NB4 (cell line): Measurements from ENCODE around the gene DPP10.
A peak's percentile ranks its signal among the peaks of the same experiment; 100 is the strongest.

Source experiments
- DNase-seq: peaks from one replicate; pipeline ENCODE4 v3.0.0; 2010; ENCODE audit warnings: low read depth
- H3K4me3 ChIP-seq: one replicate; pipeline ENCODE4 v1.5.1; 2011; ENCODE audit warnings: mild to moderate bottlenecking, low read depth, low read length, moderate library complexity
- MYC ChIP-seq: IDR thresholded peaks from 2 replicates; pipeline ENCODE4 v1.6.1; 2011; ENCODE audit warnings: low read depth, low read length
- POLR2A ChIP-seq: IDR thresholded peaks from 2 replicates; pipeline ENCODE4 v1.6.1; 2011; ENCODE audit warnings: mild to moderate bottlenecking; ENCODE audit not compliant: insufficient read length; ENCODE audit errors: extremely low read depth
- TF ChIP-seq, protein P1 (sequence below): IDR thresholded peaks from one replicate; pipeline ENCODE4 v1.5.1; 2012; ENCODE audit warnings: low read depth, low read length
- TF ChIP-seq, protein P2 (sequence below): IDR thresholded peaks from 2 replicates; pipeline ENCODE4 v1.6.1; 2011; ENCODE audit warnings: low read depth, low read length

DPP10 gene

GRCh38 chr2:114548151-114548550 is 105.7 kb downstream of the DPP10 start:
- TF ChIP-seq POLR2A (no peak), MYC (no peak)
- TF ChIP-seq, protein P1, sequence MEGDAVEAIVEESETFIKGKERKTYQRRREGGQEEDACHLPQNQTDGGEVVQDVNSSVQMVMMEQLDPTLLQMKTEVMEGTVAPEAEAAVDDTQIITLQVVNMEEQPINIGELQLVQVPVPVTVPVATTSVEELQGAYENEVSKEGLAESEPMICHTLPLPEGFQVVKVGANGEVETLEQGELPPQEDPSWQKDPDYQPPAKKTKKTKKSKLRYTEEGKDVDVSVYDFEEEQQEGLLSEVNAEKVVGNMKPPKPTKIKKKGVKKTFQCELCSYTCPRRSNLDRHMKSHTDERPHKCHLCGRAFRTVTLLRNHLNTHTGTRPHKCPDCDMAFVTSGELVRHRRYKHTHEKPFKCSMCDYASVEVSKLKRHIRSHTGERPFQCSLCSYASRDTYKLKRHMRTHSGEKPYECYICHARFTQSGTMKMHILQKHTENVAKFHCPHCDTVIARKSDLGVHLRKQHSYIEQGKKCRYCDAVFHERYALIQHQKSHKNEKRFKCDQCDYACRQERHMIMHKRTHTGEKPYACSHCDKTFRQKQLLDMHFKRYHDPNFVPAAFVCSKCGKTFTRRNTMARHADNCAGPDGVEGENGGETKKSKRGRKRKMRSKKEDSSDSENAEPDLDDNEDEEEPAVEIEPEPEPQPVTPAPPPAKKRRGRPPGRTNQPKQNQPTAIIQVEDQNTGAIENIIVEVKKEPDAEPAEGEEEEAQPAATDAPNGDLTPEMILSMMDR, result no peak
- TF ChIP-seq, protein P2, sequence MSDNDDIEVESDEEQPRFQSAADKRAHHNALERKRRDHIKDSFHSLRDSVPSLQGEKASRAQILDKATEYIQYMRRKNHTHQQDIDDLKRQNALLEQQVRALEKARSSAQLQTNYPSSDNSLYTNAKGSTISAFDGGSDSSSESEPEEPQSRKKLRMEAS, result no peak

DNA sequence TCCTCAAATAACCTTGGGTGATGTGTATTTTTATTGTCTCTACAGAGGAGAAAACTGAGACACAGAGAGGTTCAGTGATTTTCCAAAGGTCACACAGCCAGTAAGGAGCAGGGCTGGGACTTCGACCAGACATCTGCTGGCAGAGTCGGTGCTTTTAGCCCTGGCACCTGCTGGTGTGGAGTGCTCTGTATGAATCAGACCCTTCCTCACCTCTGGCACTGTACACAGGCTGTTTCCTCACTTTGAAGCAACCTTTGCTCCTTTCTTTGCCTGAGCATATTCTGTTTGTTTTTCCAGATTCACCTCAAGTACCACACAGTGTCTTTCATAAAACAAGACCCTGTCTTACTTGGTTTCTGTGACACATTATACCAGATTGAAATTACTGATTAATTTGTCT is 107.9 kb downstream of the DPP10 start:
- H3K4me3 ChIP-seq, result no peak overlapping the region
- TF ChIP-seq POLR2A, result no peak
- no peak for TF ChIP-seq MYC
- TF ChIP-seq, protein P2, result no peak
- TF ChIP-seq, protein P1, result no peak
- no peak for DNase-seq

More at GRCh38 chr2:114548151-114548550, 105.7 kb downstream of the DPP10 start:
- H3K4me3 ChIP-seq, result no peak overlapping the region
- DNase-seq, result no peak

DNA sequence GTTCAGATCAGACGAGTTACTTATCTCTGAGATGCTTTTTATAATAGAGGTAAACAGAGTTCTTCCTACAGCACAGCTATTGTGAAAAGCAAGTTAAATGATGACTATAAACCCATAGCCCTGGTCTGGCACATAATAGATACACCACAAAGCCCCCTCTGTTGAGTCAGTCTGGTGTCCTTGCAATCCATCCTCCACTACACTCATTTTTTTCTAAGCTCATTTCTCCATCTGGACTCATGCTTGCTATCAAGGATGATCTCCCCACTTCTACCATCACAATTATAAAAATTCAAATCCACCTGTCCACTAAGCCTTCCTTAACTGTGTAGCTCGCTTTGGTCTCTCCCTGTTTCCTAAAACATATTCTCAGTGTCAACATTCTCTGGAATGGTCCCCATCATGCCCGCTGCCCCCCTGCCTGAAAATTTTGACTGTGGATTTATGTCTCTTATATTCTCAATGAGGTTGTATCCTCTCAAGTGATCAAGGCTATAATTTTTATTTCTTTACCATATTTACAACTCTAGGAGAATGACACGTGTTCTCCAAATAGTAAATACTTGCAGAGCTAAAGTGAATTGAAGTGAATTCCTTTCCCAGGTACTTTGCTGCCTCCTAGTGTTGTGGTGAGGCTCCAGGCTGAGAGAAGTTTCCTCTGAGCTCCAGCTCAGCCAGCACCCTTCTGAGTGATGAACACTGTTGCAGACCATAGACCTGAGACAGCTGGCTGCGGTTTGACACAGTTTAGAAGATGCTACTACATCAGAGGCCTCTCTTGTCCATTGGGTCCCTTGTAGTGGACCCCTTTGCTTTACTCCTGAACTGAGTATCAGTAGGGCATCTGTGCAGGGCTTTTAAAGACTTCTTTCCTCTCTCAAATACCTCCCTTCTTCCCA is 108.7 kb downstream of the DPP10 start:
- peak; percentile 69 for DNase-seq
- H3K4me3 ChIP-seq, result no peak overlapping the region
- TF ChIP-seq, protein P2, result peak; percentile 79
- TF ChIP-seq, protein P1, result peak; percentile 82
- no peak for TF ChIP-seq MYC

DNA sequence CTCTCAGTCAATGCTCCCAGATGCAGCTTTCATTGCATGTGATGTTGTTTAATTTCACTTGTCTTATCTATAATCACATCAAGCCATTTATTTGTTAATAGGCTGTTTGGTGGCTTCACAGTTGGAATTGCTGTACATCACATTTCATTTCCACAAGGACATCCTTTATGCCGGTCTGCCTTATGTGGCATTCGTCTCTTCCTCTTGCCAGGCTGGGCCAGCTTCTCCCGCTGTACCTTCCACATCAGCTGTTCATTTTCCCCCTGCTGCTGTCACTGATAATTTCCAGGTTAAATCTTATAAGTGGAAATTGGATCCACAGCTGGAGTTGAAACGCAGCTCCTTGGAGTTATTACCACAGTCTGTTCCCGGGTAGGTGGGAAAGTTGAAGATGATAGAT is 110.6 kb downstream of the DPP10 start:
- DNase-seq, result no peak
- TF ChIP-seq, protein P2, result no peak
- no peak for TF ChIP-seq POLR2A
- TF ChIP-seq, protein P1, result no peak
- TF ChIP-seq MYC, result no peak
- H3K4me3 ChIP-seq, result no peak overlapping the region

DNA sequence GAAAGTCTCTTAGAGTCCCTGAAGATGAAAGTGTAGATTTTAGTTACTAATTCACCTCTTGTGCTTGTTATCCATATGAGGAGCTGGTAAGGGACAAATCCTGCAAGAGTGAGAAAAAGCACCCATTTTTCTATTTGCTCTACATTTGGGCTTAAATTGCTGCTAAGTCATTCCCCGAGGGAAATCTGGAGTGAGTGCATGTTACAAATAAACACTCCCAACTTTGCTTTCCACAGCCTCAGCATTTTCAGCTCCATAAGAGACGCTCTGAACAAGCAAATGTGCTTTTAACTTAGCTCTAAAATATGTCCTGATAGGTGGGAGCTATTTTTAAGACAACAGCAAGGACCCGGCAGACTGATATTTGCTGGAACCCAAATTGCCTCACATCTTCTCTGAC is 126.7 kb downstream of the DPP10 start:
- DNase-seq, result no peak
- TF ChIP-seq, protein P2, result no peak
- TF ChIP-seq MYC, result no peak
- TF ChIP-seq POLR2A, result no peak
- TF ChIP-seq, protein P1, result no peak
- H3K4me3 ChIP-seq, result no peak overlapping the region
